GM11168 (cell line): ENCODE results near the gene P4HB.

Experiments used
- in situ Hi-C: fragments of 300-500 bp; cut with MboI; formaldehyde crosslinking; loops from one replicate; pipeline ENCODE4 v1.12.0; 2022; ENCODE audit warnings: low sequenced_read_pairs; ENCODE audit not compliant: unreplicated experiment

Gene P4HB

DNA sequence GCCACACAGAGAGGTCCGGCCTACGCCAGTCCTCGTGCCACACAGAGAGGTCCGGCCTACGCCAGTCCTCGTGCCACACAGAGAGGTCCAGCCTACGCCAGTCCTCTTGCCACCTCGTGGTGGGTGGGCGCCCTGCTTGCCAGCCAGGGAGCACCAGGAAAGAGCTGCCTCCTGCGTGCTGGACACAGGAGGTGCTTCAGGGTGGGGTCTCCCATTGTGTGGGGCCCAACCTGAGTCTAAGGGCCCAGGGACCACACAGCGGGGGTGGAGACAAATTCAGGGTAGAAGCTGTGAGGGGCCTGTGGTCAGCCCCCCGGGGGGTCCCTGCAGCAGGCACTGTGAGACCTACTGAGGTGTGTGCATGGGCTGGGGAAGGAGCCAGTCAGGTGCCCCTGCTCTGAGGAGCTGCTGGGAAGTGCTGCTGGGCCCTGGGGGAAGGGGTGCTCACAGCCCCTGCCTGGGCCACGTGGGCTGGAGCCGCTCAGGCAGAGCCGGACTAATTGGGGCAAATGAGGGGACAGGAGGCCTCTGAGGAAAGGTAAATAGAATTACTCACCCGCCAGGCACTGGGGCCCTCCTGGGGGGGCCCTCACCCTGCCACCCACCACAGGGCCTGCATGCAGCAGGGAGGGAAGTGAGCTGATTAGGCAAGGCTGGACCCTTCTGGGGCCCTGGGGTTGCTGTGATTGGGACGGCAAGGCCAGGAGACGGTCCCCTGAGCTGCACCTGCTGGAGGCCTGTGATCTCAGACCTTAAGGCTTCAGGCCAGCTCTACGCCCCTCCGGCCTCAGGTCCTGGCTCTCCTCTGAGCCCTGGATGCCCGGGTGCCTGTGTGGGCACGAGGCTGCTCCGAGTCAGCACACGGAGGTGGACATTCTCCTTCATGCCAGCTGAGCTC lies 45.3 kb downstream of the P4HB start:
- in situ Hi-C loops: no loop called here

DNA sequence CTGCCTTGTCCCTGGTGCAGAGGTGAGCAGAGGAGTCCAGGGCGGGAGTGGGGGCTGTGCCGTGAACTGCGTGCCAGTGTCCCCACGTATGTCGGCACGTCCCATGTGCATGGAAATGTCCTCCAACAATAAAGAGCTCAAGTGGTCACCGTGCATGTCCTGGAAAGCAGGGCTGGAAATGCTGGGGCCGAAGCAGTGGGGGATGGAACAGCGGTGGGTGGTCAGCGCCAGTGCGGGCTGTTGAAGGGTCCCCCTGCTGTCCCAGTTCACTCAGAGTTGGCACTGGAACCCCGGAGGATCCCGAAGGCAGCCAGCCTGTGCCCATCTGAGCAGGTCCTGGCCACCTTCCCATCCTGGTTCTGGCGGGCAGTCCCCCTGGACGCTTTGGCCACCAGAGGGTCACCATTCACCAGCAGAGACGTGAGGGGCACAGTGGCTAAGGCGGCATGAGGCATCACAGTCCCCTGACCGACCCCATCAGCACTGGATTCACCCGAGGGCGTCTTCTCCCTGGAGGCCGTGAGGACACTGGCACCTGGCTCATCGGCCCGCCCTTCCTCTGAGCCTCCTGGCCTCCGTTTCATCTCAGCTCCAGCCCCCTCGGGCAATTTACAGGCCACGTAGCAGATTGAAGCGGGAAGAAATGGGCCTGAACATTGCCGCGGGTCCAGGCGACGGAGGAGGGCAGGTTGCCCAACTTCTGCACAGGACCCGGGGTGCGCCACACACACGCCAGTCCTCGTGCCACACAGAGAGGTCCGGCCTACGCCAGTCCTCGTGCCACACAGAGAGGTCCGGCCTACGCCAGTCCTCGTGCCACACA lies 46.3 kb downstream of the P4HB start:
- in situ Hi-C loops: no loop called here

- in situ Hi-C loops: no loop called here
Observed at GRCh38 chr17:81813371-81813684, 47.0 kb downstream of the P4HB start.

GRCh38 chr17:81812571-81813370 lies 47.6 kb downstream of the P4HB start:
- in situ Hi-C loops: no loop called here

DNA sequence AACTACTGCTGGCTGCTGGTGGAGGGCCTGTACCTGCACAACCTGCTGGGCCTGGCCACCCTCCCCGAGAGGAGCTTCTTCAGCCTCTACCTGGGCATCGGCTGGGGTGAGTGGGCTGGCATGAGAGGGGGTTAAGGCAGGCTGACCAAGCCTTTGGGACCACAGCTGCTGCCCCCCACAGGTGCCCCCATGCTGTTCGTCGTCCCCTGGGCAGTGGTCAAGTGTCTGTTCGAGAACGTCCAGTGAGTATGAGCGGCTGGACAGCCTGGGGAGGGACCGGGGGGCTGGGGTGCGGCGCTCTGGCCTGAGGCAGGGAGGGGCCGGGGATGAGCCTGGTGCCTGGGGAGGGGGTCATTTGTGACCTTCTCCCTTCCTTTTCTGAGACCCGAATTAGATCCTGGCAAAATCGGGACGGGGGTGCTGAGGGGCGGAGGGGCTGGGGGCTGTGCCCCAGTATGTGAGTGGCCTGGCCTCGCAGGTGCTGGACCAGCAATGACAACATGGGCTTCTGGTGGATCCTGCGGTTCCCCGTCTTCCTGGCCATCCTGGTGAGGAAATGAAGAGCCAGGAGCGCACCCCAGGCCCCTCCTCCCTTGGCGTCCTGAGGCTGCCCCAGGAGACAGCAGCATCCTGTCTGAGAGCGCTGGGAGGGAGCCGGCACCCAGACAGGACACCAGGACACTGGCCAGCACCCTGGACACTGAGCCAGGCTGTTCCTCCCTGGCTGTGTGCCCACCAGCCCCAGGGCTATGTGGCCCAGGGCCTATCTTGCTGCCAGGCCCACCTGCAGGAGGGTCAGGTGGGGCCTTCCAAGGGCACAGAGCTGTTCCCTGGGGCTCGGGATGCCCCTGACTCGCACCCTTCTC lies 48.4 kb downstream of the P4HB start:
- in situ Hi-C loops: no loop called here

DNA sequence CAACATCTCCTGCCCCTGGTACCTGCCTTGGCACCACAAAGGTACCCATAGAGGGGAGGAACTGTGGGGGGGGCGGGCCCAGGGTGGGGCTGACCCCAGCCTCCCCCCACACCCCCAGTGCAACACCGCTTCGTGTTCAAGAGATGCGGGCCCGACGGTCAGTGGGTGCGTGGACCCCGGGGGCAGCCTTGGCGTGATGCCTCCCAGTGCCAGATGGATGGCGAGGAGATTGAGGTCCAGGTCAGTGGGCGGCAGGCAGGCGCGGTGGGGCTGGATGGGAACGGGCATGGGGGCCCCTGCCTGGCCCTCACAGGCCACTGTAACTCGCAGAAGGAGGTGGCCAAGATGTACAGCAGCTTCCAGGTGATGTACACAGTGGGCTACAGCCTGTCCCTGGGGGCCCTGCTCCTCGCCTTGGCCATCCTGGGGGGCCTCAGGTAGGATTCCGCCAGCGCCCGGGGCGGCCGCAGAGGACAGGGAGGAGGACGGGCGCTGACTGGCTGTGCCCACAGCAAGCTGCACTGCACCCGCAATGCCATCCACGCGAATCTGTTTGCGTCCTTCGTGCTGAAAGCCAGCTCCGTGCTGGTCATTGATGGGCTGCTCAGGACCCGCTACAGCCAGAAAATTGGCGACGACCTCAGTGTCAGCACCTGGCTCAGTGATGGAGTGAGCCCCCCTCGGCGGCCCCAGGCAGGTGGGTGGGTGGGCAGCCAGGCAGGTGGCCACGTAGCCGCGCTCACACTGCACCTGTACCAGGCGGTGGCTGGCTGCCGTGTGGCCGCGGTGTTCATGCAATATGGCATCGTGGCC lies 49.2 kb downstream of the P4HB start:
- in situ Hi-C loops: no loop called here

DNA sequence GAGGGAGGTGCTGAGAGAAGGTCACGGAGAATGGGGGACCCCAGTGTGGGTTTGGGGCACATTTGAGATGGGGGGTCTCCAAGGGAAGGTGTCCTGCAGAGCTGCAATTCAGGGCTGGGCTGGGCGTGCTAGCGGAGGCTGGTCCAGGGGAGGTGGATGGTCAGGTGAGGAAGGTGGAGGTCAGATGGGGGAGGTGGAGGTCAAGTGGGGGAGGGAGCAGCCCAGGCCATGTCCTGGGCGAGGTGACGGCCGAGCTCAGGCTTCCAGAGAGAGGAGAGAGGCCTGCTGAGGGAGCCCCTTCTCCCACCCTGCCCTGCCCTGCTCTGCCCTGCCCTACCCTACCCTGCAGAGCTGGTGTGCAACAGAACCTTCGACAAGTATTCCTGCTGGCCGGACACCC lies 49.9 kb downstream of the P4HB start:
- in situ Hi-C loops: no loop called here

DNA sequence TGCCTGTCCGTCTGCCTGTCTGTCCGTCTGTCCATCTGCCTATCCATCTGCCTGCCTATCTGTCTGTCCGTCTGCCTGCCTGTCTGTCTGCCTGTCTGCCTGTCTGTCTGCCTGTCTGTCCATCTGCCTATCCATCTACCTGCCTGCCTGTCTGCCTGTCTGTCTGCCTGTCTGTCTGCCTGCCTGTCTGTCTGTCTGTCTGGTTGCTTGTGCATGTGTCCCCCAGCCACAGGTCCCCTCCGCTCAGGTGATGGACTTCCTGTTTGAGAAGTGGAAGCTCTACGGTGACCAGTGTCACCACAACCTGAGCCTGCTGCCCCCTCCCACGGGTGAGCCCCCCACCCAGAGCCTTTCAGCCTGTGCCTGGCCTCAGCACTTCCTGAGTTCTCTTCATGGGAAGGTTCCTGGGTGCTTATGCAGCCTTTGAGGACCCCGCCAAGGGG lies 50.8 kb downstream of the P4HB start:
- in situ Hi-C loops: no loop called here

- in situ Hi-C loops: no loop called here
Observed at GRCh38 chr17:81808778-81809555, 51.4 kb downstream of the P4HB start.

DNA sequence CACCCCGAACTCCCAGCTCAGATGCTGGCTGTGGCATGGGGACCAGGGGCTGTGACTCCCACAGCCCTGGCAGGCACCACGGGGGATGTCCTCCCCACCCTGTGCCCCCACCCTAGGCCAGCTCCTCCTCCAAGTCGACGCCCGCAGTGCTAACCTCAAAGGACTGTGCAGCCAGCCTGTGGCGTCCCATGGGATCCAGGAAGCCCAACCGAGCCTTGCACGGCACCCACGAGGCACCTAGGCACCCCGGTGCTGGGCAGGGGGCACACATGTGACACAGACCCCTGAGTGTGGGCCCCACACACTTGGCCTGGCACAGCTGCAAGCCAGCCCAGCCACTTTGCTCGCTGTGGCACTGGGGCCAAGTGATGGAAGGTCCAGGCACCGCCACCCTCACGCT lies 52.5 kb downstream of the P4HB start:
- in situ Hi-C loops: no loop called here

GRCh38 chr17:81807210-81807719 lies 53.1 kb downstream of the P4HB start:
- in situ Hi-C loops: no loop called here

DNA sequence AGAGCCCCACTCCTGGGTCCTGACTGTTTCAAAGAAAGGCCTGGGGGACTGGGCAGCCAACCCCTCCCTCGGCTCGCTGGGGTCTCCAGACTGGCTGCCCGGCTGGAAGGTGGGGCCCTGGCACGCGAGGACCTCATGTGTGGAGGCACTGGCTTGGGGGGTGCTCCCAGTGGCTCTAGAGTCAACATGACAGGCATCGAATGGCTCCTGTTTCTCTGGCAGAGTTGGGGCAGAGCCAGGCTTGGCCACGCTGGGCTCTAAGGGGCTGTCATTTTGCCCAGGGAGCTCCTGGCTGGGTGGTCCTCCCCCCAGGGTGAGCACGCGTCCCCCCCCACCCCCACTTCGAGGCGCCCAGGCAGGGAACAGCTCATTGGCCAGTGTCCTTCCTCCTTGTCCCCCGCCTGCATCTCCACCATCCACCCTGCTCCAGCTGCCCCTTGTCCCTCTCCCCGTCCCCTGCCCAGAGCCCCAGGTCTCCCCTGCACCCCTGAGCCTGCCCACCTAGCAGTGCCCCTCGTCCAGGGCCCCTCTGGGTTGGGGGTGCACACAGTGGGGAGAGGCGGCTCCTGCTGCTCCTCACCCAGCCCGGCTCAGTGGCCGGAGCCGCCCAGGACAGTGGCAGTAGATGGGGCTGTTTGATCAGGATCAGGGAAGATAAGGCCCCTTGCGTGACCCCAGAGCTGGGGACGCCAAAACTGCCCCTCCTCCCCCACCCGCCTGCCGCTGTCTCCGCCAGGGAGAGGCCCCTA lies 53.7 kb downstream of the P4HB start:
- in situ Hi-C loops: no loop called here

GRCh38 chr17:81805707-81806460 lies 54.5 kb downstream of the P4HB start:
- in situ Hi-C loops: no loop called here

DNA sequence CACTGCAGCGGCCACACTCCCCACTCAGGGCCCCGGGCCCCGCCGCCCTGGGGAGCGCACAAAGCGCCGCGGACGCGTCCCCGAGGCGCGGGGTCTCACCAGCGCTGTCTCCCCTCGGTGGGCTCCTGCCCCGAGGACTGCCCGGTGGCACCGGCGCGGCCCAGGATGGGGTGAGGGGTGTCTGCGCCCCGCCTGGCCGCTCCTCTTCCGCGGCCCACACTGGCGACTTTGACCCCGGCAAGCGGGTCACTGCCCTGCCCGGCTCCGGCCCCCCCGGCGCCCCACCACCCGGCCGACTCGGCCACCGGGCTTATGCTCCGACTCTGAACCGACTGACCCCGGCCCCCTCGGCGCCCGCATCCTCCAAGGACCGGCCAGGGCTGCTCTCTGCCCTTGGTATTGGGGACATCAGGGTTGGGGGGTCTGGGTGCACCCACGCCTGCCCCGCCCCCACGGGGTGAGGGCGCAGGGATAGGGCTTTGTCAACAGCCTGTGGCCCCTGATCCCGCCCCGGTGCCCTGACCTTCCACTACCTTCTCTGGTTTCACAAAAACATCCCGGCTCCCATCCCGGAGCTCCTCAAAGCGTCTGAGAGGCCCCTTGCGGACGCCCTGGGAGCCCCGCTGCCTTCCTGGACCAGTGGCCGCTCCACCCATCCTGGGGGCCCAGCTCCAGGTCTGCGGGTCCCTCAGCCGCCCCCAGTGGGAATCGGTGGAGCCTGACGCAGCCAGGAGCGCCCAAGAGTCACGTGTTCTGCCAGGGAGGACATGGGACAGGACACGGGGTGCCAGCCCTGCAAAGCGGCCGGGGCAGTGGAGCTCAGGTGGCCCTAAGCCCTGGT lies 55.6 kb downstream of the P4HB start:
- in situ Hi-C loops: no loop called here

- in situ Hi-C loops: no loop called here
Observed at GRCh38 chr17:81803728-81804558, 56.4 kb downstream of the P4HB start, which contains the start of gene GCGR. Gene GCGR (plus strand): TSS chr17:81804150. CDS start chr17:81809019, 4,869 bp downstream.
